ENCODE results near the gene SART1. TPM values are rescaled to one million over a fixed set of nuclear protein-coding genes. Genes with fewer than 3 reads are reported as not detected.

The SART1 gene
- total RNA-seq, 1 experiment from 2014 or later = 23.1 TPM

DNA sequence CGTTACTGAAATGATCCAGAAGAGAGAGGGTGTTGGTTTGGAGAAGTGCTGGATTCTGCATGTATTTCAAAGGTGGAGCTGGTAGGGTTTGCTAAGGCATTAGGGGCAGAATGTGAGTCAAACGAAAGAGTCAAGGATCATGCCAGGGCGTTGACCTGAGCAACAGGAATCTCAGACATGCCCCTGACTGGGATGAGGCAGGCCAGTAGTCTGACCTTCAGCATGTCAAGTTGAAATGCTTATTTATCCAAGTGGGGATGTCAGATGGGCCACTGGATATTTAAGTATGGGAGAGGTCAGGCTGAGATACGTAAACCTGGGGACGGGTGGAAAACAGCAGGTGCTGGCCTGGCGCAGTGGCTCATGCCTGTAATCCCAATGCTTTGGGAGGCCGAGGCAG lies 19.0 kb upstream of the SART1 start:
- Histone ChIP-seq H3K4me1 (ENCODE audit: low read length) (peaks cover 4% of the 10 kb centered on the region), H3K9me2 (replicated peaks; ENCODE audit: insufficient read depth, low read length) (no peaks in the 10 kb centered on the region)
- no peak for DNase-seq

DNA sequence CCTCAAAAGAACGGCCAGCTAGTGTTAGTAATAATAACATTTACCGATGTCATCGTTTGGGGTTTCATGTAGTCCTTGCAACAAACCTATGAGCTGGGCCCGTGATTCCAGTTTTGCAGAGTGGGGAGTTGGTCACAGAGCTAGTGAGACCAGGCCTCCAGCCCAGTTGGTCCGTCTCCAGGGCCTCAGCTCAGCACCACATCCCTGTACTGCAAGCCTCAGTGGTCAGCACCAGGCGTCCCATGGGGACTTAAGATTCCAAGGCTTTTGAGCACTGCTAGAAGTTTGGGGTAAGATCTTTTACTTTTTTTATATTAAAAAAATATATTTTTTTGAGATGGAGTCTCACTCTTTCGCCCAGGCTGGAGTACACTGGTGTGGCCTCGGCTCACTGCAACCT lies 17.3 kb upstream of the SART1 start:
- no peak overlapping the region for H3K9ac ChIP-seq (ENCODE audit: low read length)
- no peaks in the 10 kb centered on the region for H3K9me2 ChIP-seq (replicated peaks; ENCODE audit: insufficient read depth, low read length)
- H2AFZ ChIP-seq (ENCODE audit: low read length) = no peak overlapping the region
- no peaks in the 10 kb centered on the region for H3K9me3 ChIP-seq (ENCODE audit: low read length)
- DNase-seq = no peak
- H4K20me1 ChIP-seq (ENCODE audit: insufficient read depth, low read depth, low read length) = no peaks in the 10 kb centered on the region
- no peaks in the 10 kb centered on the region for H3K79me2 ChIP-seq (ENCODE audit: low read length)
- peaks cover 4% of the 10 kb centered on the region for H3K4me1 ChIP-seq (ENCODE audit: low read length)
- no peaks in the 10 kb centered on the region for H3K27me3 ChIP-seq (ENCODE audit: low read length)
- no peak overlapping the region for H3K27ac ChIP-seq (ENCODE audit: low read length)
- no peak overlapping the region for H3K4me3 ChIP-seq (ENCODE audit: low read length)
- no peaks in the 10 kb centered on the region for H3K36me3 ChIP-seq (ENCODE audit: insufficient read depth, low read length)
- no peak overlapping the region for H3K4me2 ChIP-seq (ENCODE audit: low read depth, low read length, poor library complexity, severe bottlenecking)

More for the DNA sequence above, 19.0 kb upstream of the SART1 start:
- no peak overlapping the region for H3K4me2 ChIP-seq (ENCODE audit: low read depth, low read length, poor library complexity, severe bottlenecking)
- H3K9ac ChIP-seq (ENCODE audit: low read length) = no peak overlapping the region
- H4K20me1 ChIP-seq (ENCODE audit: insufficient read depth, low read depth, low read length) = no peaks in the 10 kb centered on the region
- no peaks in the 10 kb centered on the region for H3K36me3 ChIP-seq (ENCODE audit: insufficient read depth, low read length)
- H3K27ac ChIP-seq (ENCODE audit: low read length) = no peak overlapping the region
- H3K79me2 ChIP-seq (ENCODE audit: low read length) = no peaks in the 10 kb centered on the region
- H3K4me3 ChIP-seq (ENCODE audit: low read length) = no peak overlapping the region
- no peak overlapping the region for H2AFZ ChIP-seq (ENCODE audit: low read length)
- H3K9me3 ChIP-seq (ENCODE audit: low read length) = no peaks in the 10 kb centered on the region
- no peaks in the 10 kb centered on the region for H3K27me3 ChIP-seq (ENCODE audit: low read length)

- Histone ChIP-seq H3K4me3 (ENCODE audit: low read length) (no peak overlapping the region), H2AFZ (ENCODE audit: low read length) (no peak overlapping the region), H3K9me3 (ENCODE audit: low read length) (no peaks in the 10 kb centered on the region), H3K4me2 (ENCODE audit: low read depth, low read length, poor library complexity, severe bottlenecking) (no peak overlapping the region), H3K79me2 (ENCODE audit: low read length) (no peaks in the 10 kb centered on the region), H3K9me2 (replicated peaks; ENCODE audit: insufficient read depth, low read length) (no peaks in the 10 kb centered on the region), H3K27ac (ENCODE audit: low read length) (no peak overlapping the region), H3K4me1 (ENCODE audit: low read length) (peaks cover 4% of the 10 kb centered on the region), H3K36me3 (ENCODE audit: insufficient read depth, low read length) (no peaks in the 10 kb centered on the region), H3K27me3 (ENCODE audit: low read length) (no peaks in the 10 kb centered on the region), H3K9ac (ENCODE audit: low read length) (no peak overlapping the region), H4K20me1 (ENCODE audit: insufficient read depth, low read depth, low read length) (no peaks in the 10 kb centered on the region)
- no peak for DNase-seq
These were observed 16.8 kb upstream of the SART1 start for GRCh38 chr11:65944767-65945166.

DNA sequence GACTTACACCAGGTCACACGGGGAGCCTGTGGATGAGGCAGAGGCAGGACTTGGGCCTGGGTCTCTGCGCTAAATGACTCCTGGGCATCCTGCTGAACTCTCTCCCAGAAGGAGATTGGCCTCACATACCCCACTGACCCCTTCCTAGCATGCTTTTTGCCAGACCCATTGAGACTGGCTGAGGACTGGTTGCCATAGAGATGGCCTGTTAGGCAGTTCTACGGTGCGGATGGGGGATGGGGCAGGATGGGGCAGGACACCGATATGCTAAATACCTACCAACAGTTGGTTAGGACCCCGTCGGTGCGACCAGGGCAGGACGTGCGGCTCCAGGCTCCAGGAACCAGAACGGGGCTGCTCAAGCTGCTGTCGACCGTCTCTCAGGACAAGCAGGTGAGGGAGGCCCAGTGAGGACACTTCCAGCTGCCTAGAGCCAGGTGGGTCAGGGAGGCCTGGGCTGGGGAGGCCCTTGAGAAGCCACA lies 16.1 kb upstream of the SART1 start, which contains the start of gene TSGA10IP:
TSGA10IP (plus strand) TSS at position 51 of the 482 bp plus-strand sequence; CDS start at position 247, 196 bp downstream.
- Histone ChIP-seq H2AFZ (ENCODE audit: low read length) (no peak within 1 kb of the TSS), H3K4me3 (ENCODE audit: low read length) (no peak within 1 kb of the TSS), H3K27ac (ENCODE audit: low read length) (no peak within 1 kb of the TSS), H3K9me2 (replicated peaks; ENCODE audit: insufficient read depth, low read length) (no peaks in the 10 kb centered on the region), H3K9ac (ENCODE audit: low read length) (no peak within 1 kb of the TSS), H3K4me1 (ENCODE audit: low read length) (peaks cover 4% of the 10 kb centered on the region), H3K27me3 (ENCODE audit: low read length) (no peaks in the 10 kb centered on the region), H3K9me3 (ENCODE audit: low read length) (no peaks in the 10 kb centered on the region), H3K4me2 (ENCODE audit: low read depth, low read length, poor library complexity, severe bottlenecking) (no peak within 1 kb of the TSS), H4K20me1 (ENCODE audit: insufficient read depth, low read depth, low read length) (no peaks in the 10 kb centered on the region), H3K36me3 (ENCODE audit: insufficient read depth, low read length) (no peaks in the 10 kb centered on the region), H3K79me2 (ENCODE audit: low read length) (no peaks in the 10 kb centered on the region)
- no peak for DNase-seq

GRCh38 chr11:65945941-65946558 lies 15.5 kb upstream of the SART1 start:
- Histone ChIP-seq H3K4me2 (ENCODE audit: low read depth, low read length, poor library complexity, severe bottlenecking) (no peak overlapping the region), H3K4me3 (ENCODE audit: low read length) (no peak overlapping the region), H3K27me3 (ENCODE audit: low read length) (no peaks in the 10 kb centered on the region), H3K36me3 (ENCODE audit: insufficient read depth, low read length) (no peaks in the 10 kb centered on the region), H3K9ac (ENCODE audit: low read length) (no peak overlapping the region), H3K79me2 (ENCODE audit: low read length) (no peaks in the 10 kb centered on the region), H3K9me2 (replicated peaks; ENCODE audit: insufficient read depth, low read length) (no peaks in the 10 kb centered on the region), H2AFZ (ENCODE audit: low read length) (no peak overlapping the region), H3K27ac (ENCODE audit: low read length) (no peak overlapping the region), H3K4me1 (ENCODE audit: low read length) (peaks cover 4% of the 10 kb centered on the region), H4K20me1 (ENCODE audit: insufficient read depth, low read depth, low read length) (no peaks in the 10 kb centered on the region), H3K9me3 (ENCODE audit: low read length) (no peaks in the 10 kb centered on the region)
- no peak for DNase-seq

DNA sequence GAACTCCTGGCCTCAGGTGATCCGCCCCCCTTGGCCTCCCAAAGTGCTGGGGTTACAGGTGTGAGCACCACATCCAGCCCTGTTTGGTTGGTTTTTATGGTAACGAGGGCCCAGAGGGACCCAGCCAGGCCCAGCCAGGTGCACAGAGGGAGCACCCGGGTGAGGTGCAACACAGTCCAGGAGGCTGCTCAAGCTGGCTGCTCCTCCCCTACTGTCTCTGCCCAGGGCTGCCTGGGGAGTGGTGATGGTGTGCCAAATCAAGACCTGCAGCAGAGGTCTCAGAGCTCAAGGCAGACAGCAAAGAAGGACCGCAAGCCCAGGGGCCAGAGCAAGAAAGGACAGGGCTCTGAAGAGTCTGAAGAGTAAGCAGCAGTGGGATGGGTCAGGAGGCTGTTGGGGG lies 14.9 kb upstream of the SART1 start:
- Histone ChIP-seq H3K4me2 (ENCODE audit: low read depth, low read length, poor library complexity, severe bottlenecking) (no peak overlapping the region), H3K27ac (ENCODE audit: low read length) (no peak overlapping the region), H3K4me3 (ENCODE audit: low read length) (no peak overlapping the region), H3K4me1 (ENCODE audit: low read length) (peaks cover 1% of the 10 kb centered on the region), H2AFZ (ENCODE audit: low read length) (no peak overlapping the region), H4K20me1 (ENCODE audit: insufficient read depth, low read depth, low read length) (no peaks in the 10 kb centered on the region), H3K36me3 (ENCODE audit: insufficient read depth, low read length) (no peaks in the 10 kb centered on the region), H3K9me3 (ENCODE audit: low read length) (no peaks in the 10 kb centered on the region), H3K27me3 (ENCODE audit: low read length) (no peaks in the 10 kb centered on the region), H3K9me2 (replicated peaks; ENCODE audit: insufficient read depth, low read length) (no peaks in the 10 kb centered on the region), H3K9ac (ENCODE audit: low read length) (no peak overlapping the region), H3K79me2 (ENCODE audit: low read length) (no peaks in the 10 kb centered on the region)
- no peak for DNase-seq

DNA sequence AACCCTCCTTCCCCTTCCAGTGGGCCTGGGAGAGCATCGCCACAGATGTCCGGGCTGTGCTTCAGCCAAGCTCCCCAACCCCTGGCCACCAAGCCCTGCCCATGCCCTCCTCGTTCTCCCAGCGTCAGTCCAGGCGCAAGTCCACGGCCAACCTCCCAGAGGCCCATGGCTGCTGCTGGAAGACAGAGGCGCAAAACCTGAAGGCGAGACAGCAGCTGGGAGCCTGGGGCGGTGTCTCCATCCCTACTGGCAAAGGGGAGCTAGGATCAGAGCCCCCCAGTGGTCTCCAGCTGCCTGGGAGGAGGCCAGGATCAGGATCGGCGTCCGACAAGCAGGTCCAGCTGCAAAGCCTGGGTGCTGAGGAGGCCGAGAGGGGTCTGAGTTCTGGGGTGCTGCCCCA lies 14.4 kb upstream of the SART1 start:
- H3K27me3 ChIP-seq (ENCODE audit: low read length) = no peaks in the 10 kb centered on the region
- no peak overlapping the region for H3K4me2 ChIP-seq (ENCODE audit: low read depth, low read length, poor library complexity, severe bottlenecking)
- H3K9me2 ChIP-seq (replicated peaks; ENCODE audit: insufficient read depth, low read length) = no peaks in the 10 kb centered on the region
- no peak overlapping the region for H2AFZ ChIP-seq (ENCODE audit: low read length)
- H3K9me3 ChIP-seq (ENCODE audit: low read length) = no peaks in the 10 kb centered on the region
- no peak overlapping the region for H3K4me3 ChIP-seq (ENCODE audit: low read length)
- H3K27ac ChIP-seq (ENCODE audit: low read length) = no peak overlapping the region
- H3K9ac ChIP-seq (ENCODE audit: low read length) = no peak overlapping the region
- no peaks in the 10 kb centered on the region for H3K79me2 ChIP-seq (ENCODE audit: low read length)
- no peaks in the 10 kb centered on the region for H3K36me3 ChIP-seq (ENCODE audit: insufficient read depth, low read length)
- H4K20me1 ChIP-seq (ENCODE audit: insufficient read depth, low read depth, low read length) = no peaks in the 10 kb centered on the region
- no peak for DNase-seq
- no peaks in the 10 kb centered on the region for H3K4me1 ChIP-seq (ENCODE audit: low read length)

- Histone ChIP-seq H2AFZ (ENCODE audit: low read length) (no peak overlapping the region), H3K36me3 (ENCODE audit: insufficient read depth, low read length) (no peaks in the 10 kb centered on the region), H3K27me3 (ENCODE audit: low read length) (no peaks in the 10 kb centered on the region), H3K9ac (ENCODE audit: low read length) (no peak overlapping the region), H4K20me1 (ENCODE audit: insufficient read depth, low read depth, low read length) (no peaks in the 10 kb centered on the region), H3K4me2 (ENCODE audit: low read depth, low read length, poor library complexity, severe bottlenecking) (no peak overlapping the region), H3K4me3 (ENCODE audit: low read length) (no peak overlapping the region), H3K27ac (ENCODE audit: low read length) (no peak overlapping the region), H3K4me1 (ENCODE audit: low read length) (no peaks in the 10 kb centered on the region), H3K79me2 (ENCODE audit: low read length) (no peaks in the 10 kb centered on the region), H3K9me3 (ENCODE audit: low read length) (no peaks in the 10 kb centered on the region), H3K9me2 (replicated peaks; ENCODE audit: insufficient read depth, low read length) (no peaks in the 10 kb centered on the region)
- DNase-seq = no peak
These were observed 13.9 kb upstream of the SART1 start for GRCh38 chr11:65947603-65948125.
